Panc1 (cell line): ENCODE data around the gene ADK. TPM values are rescaled to one million over a fixed set of nuclear protein-coding genes. Genes with fewer than 3 reads are reported as not detected.

Experiments used
- ATAC-seq: fragments of 200-7000 bp; cut with Tn5 transposase; 2 replicates; pipeline ENCODE4 v1.9.1; 2020; ENCODE audit warnings: mild to moderate bottlenecking, moderate library complexity
- BruUV-seq: library from RNA; stranded (reverse); fragments of 400-500 nt; replicated peaks from 2 replicates; lab custom pipeline; 2021; lab: Mats Ljungman, UMichigan
- CTCF ChIA-PET: fragments of 300-600 bp; sonication (Branson Sonifier 250); formaldehyde crosslinking; loops from one replicate; lab custom pipeline; 2022; ENCODE audit warnings: antibody characterized with exemption; lab: Charles Lee
- POLR2A ChIA-PET: fragments of 300-600 bp; sonication (Branson Sonifier 250); formaldehyde crosslinking; loops from one replicate; lab custom pipeline; 2022; ENCODE audit warnings: antibody characterized with exemption; lab: Charles Lee
- DNase-seq: peaks from one replicate; pipeline ENCODE4 v3.0.0-alpha.2; 2010; ENCODE audit warnings: low read depth, low spot score
- H3K27ac ChIP-seq: 2 replicates; pipeline ENCODE4 v1.5.1; 2011; ENCODE audit warnings: mild to moderate bottlenecking, low read length, inconsistent platforms
- H3K27me3 ChIP-seq: fragments of 200-500 bp; sonication (Bioruptor generic); 2 replicates; pipeline ENCODE4 v1.6.0; 2014; ENCODE audit warnings: low read length, inconsistent platforms; ENCODE audit not compliant: control insufficient read depth, insufficient read depth
- H3K36me3 ChIP-seq: fragments of 200-500 bp; sonication (Bioruptor generic); 2 replicates; pipeline ENCODE4 v1.5.1; 2014; ENCODE audit warnings: inconsistent platforms, mild to moderate bottlenecking, low read length, moderate library complexity; ENCODE audit not compliant: control insufficient read depth, insufficient read depth
- H3K4me1 ChIP-seq: 2 replicates; pipeline ENCODE4 v1.5.1; 2011; ENCODE audit warnings: inconsistent platforms, mild to moderate bottlenecking, low read length, moderate library complexity; ENCODE audit not compliant: control insufficient read depth, insufficient read depth
- H3K4me3 ChIP-seq, 2 experiments: 2 replicates each; pipeline ENCODE4 v1.5.1; 2011 to 2012; ENCODE audit warnings: low read depth in 2 of 2, low read length in 2 of 2, mild to moderate bottlenecking in 2 of 2, inconsistent platforms in 1 of 2, moderate library complexity in 1 of 2
- H3K9me3 ChIP-seq: fragments of 200-500 bp; sonication (Bioruptor generic); 2 replicates; pipeline ENCODE4 v1.5.1; 2014; ENCODE audit warnings: low read depth, mild to moderate bottlenecking, inconsistent platforms, low read length, moderate library complexity; ENCODE audit not compliant: control insufficient read depth, insufficient read depth
- CTCF ChIP-seq: fragments of 450-650 bp; IDR thresholded peaks from 2 replicates; pipeline ENCODE4 v1.5.1; 2017; ENCODE audit warnings: mild to moderate bottlenecking
- POLR2AphosphoS5 ChIP-seq: IDR thresholded peaks from 2 replicates; pipeline ENCODE4 v1.6.1; 2012; ENCODE audit warnings: mild to moderate bottlenecking, low read depth, low read length, moderate library complexity
- REST ChIP-seq, 2 experiments: IDR thresholded peaks; 2 replicates each; pipeline ENCODE4 v1.6.1; 2011 to 2012; ENCODE audit warnings: low read depth in 2 of 2, control low read depth in 1 of 2, low read length in 1 of 2, mild to moderate bottlenecking in 1 of 2, moderate library complexity in 1 of 2; ENCODE audit not compliant: insufficient read depth in 1 of 2
- SIN3A ChIP-seq: IDR thresholded peaks from 2 replicates; pipeline ENCODE4 v1.6.1; 2012; ENCODE audit warnings: low read depth, mild to moderate bottlenecking, low read length, moderate library complexity, borderline replicate concordance; ENCODE audit not compliant: insufficient read depth
- TCF7L2 ChIP-seq: IDR thresholded peaks from 2 replicates; pipeline ENCODE4 v1.6.1; 2011; ENCODE audit warnings: mild to moderate bottlenecking, low read depth, low read length, inconsistent platforms
- in situ Hi-C: cut with HindIII; loops from 2 replicates; pipeline ENCODE4 v1.10.0; 2016; ENCODE audit warnings: low sequenced_read_pairs, low pct_unique_long_range_greater_than_20kb
- intact Hi-C: fragments of 100-400 bp; cut with micrococcal nuclease; formaldehyde crosslinking; loops from one replicate; pipeline ENCODE4 v1.10.0; 2022; ENCODE audit not compliant: unreplicated experiment
- total RNA-seq: library from RNA; stranded (reverse); gene quantifications from one replicate; pipeline ENCODE4 v1.2.1, GENCODE V29; 2021; ENCODE audit not compliant: unreplicated experiment

ADK gene
- total RNA-seq, 1 experiment from 2014 or later: 64.5 TPM

- intact Hi-C loops (no loop called here), in situ Hi-C loops (no loop called here)
- ChIA-PET CTCF (no interaction called here), POLR2A (no interaction called here)
- Histone ChIP-seq H3K9me3 (no peaks in the 10 kb centered on the region), H3K4me1 (no peaks in the 10 kb centered on the region), H3K36me3 (no peaks in the 10 kb centered on the region), H3K27me3 (no peaks in the 10 kb centered on the region), H3K27ac (no peak overlapping the region), H3K4me3 (no peak overlapping the region)
- TF ChIP-seq SIN3A (no peak), TCF7L2 (no peak), REST (IDR thresholded peaks at IDR 0.05; ENCODE audit: insufficient read depth in 1 of 2, low read depth in 2 of 2, low read length in 1 of 2) (no peak), CTCF (no peak), POLR2AphosphoS5 (no peak)
- no peak for ATAC-seq
- no peak for DNase-seq
- no TSS peak for BruUV-seq
Observed at GRCh38 chr10:74488907-74489306, 337.9 kb downstream of the ADK start.

- POLR2A ChIA-PET: no interaction called here
- BruUV-seq: no TSS peak
Observed at GRCh38 chr10:74490551-74490950, 339.5 kb downstream of the ADK start.

More at GRCh38 chr10:74490551-74490950, 339.5 kb downstream of the ADK start:
- DNase-seq (no peak), ATAC-seq (no peak)
- intact Hi-C loops (no loop called here), in situ Hi-C loops (no loop called here)
- Histone ChIP-seq H3K4me3 (no peak overlapping the region), H3K27me3 (no peaks in the 10 kb centered on the region), H3K27ac (no peak overlapping the region), H3K9me3 (no peaks in the 10 kb centered on the region), H3K4me1 (no peaks in the 10 kb centered on the region), H3K36me3 (no peaks in the 10 kb centered on the region)
- TF ChIP-seq CTCF: no peak
- no peak for TF ChIP-seq TCF7L2
- TF ChIP-seq REST (IDR thresholded peaks at IDR 0.05; ENCODE audit: insufficient read depth in 1 of 2, low read depth in 2 of 2, low read length in 1 of 2): no peak
- no peak for TF ChIP-seq SIN3A
- no peak for TF ChIP-seq POLR2AphosphoS5
- CTCF ChIA-PET: no interaction called here
